MCF 10A (cell line): ENCODE results near the gene ADM. TPM values are rescaled to one million over a fixed set of nuclear protein-coding genes. Genes with fewer than 3 reads are reported as not detected.

Experiments used
- BruUV-seq: library from RNA; stranded (reverse); fragments of 400-500 nt; replicated peaks from 2 replicates; lab custom pipeline; 2021; lab: Mats Ljungman, UMichigan
- CTCF ChIA-PET: fragments of 300-600 bp; sonication (Branson Sonifier 250); formaldehyde crosslinking; extraction: SDS; loops from one replicate; lab custom pipeline; 2021; ENCODE audit warnings: antibody characterized with exemption, inconsistent platforms; lab: Yijun Ruan, JAX
- POLR2A ChIA-PET: fragments of 300-600, 350-650 bp; sonication (Branson Sonifier 250); formaldehyde crosslinking; extraction: SDS; loops from one replicate; lab custom pipeline; 2020; ENCODE audit warnings: antibody characterized with exemption, inconsistent platforms; lab: Yijun Ruan, JAX
- DNase-seq: peaks from one replicate; pipeline ENCODE4 v3.0.0-alpha.2; 2018; ENCODE audit not compliant: unreplicated experiment
- H3K27ac Mint-ChIP-seq: one replicate; pipeline ENCODE4 v1.8.0; 2022; ENCODE audit warnings: mild to moderate bottlenecking, low read depth, mixed read lengths; ENCODE audit not compliant: unreplicated experiment
- H3K27me3 Mint-ChIP-seq: one replicate; pipeline ENCODE4 v1.8.0; 2022; ENCODE audit warnings: mixed read lengths; ENCODE audit not compliant: insufficient read depth, unreplicated experiment
- H3K36me3 Mint-ChIP-seq: one replicate; pipeline ENCODE4 v1.8.0; 2022; ENCODE audit warnings: mild to moderate bottlenecking, moderate library complexity, mixed read lengths; ENCODE audit not compliant: insufficient read depth, unreplicated experiment
- H3K4me1 Mint-ChIP-seq: one replicate; pipeline ENCODE4 v1.8.0; 2022; ENCODE audit warnings: mixed read lengths; ENCODE audit not compliant: insufficient read depth, unreplicated experiment
- H3K4me3 Mint-ChIP-seq: one replicate; pipeline ENCODE4 v1.8.0; 2022; ENCODE audit warnings: mild to moderate bottlenecking, moderate library complexity, mixed read lengths; ENCODE audit not compliant: unreplicated experiment
- H3K9me3 Mint-ChIP-seq: one replicate; pipeline ENCODE4 v1.8.0; 2022; ENCODE audit warnings: mixed read lengths; ENCODE audit not compliant: unreplicated experiment
- CTCF ChIP-seq: fragments of 200-600 bp; IDR thresholded peaks from one replicate; pipeline ENCODE4 v1.8.0; 2022; ENCODE audit warnings: antibody characterized with exemption, mild to moderate bottlenecking; ENCODE audit not compliant: unreplicated experiment
- intact Hi-C: fragments of 100-400 bp; cut with micrococcal nuclease; formaldehyde crosslinking; loops from 2 replicates; pipeline ENCODE4 v1.14.1; 2022
- total RNA-seq: library from RNA; stranded (reverse); gene quantifications from 2 replicates; pipeline ENCODE4 v1.2.3, GENCODE V29; 2022

ADM gene
- total RNA-seq, 1 experiment from 2014 or later = 8.7 TPM

DNA sequence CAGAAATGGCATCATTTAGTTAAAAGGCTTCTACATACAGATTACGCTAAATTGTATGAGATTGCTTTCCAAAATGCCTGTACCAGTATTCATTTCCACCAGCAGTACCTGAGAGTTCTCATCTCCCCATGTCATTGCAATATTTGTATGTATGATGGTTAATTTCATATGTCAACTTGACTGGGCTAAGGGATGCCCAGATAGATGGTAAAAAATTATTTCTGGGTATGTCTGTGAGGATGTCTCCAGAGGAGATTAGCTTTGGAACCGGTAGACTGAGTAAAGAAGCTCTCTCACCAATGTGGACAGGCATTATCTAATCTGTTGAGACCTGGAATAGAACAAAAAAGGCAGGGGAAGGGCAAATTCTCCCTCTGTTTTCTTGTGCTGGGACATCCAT is 6.9 kb downstream of the ADM start:
- peaks cover 40% of the 10 kb centered on the region for H3K4me1 Mint-ChIP-seq

GRCh38 chr11:10314199-10315072 is 9.6 kb downstream of the ADM start:
- peaks cover 25% of the 10 kb centered on the region for H3K4me1 Mint-ChIP-seq
- no peak overlapping the region for H3K4me3 Mint-ChIP-seq
- peaks cover 4% of the 10 kb centered on the region for H3K36me3 Mint-ChIP-seq
- peak; percentile 70 for DNase-seq
- no peak overlapping the region for H3K27ac Mint-ChIP-seq
- intact Hi-C loops = no loop called here
- BruUV-seq = no TSS peak
- TF ChIP-seq CTCF = no peak
- CTCF ChIA-PET = interaction anchor here (0.5 to 1.7 kb wide), 5 partner anchors 10 to 555 kb away, joined by 3 to 8 read pairs (median 5); no protein-coding TSS in a partner anchor
- H3K27me3 Mint-ChIP-seq = no peaks in the 10 kb centered on the region
- POLR2A ChIA-PET = interaction anchor here (0.6 to 2.9 kb wide), 3 partner anchors 11 to 748 kb away, joined by 5 to 17 read pairs (median 7); partner anchors contain the start of gene ADM
- no peaks in the 10 kb centered on the region for H3K9me3 Mint-ChIP-seq

More for the DNA sequence above, 6.9 kb downstream of the ADM start:
- no peaks in the 10 kb centered on the region for H3K27me3 Mint-ChIP-seq
- TF ChIP-seq CTCF = no peak
- peak overlapping the region; percentile 19 for H3K27ac Mint-ChIP-seq
- intact Hi-C loops = no loop called here
- POLR2A ChIA-PET = interaction anchor here (1.1 to 10.8 kb wide), 4 partner anchors 15 to 557 kb away, joined by 3 to 217 read pairs (median 58); partner anchors contain the start of gene SBF2
- CTCF ChIA-PET = interaction anchor here (0.8 to 6.8 kb wide), 2 partner anchors 14 to 425 kb away, joined by 4 to 50 read pairs; no protein-coding TSS in a partner anchor
- BruUV-seq = no TSS peak
- DNase-seq = no peak
- no peaks in the 10 kb centered on the region for H3K9me3 Mint-ChIP-seq
- H3K36me3 Mint-ChIP-seq = peaks cover 16% of the 10 kb centered on the region
- H3K4me3 Mint-ChIP-seq = no peak overlapping the region

DNA sequence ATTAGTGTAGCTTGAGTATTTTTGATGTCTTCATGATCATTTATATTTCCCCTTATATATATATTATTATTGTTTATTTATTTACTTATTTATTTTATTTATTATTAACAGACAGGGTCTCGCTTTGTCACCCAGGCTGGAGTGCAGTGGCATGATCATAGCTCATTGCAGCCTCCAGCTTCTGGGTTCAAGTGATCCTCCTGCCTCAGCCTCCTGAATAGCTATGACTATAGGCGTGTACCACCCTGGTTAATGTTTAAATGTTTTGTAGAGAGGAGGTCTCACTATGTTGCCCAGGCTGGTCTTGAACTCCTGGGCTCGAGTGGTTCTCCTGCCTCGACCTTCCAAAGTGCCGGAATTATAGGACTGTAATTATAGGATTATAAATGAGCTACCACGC is 10.2 kb downstream of the ADM start:
- Mint-ChIP-seq H3K36me3 (no peaks in the 10 kb centered on the region), H3K27me3 (no peaks in the 10 kb centered on the region), H3K9me3 (no peaks in the 10 kb centered on the region), H3K27ac (no peak overlapping the region), H3K4me1 (peaks cover 19% of the 10 kb centered on the region), H3K4me3 (no peak overlapping the region)
- no peak for TF ChIP-seq CTCF
- BruUV-seq = no TSS peak
- POLR2A ChIA-PET = interaction anchor here (1.6 to 2.9 kb wide), 2 partner anchors 11 kb away, joined by 7 to 17 read pairs; partner anchors contain the start of gene ADM
- intact Hi-C loops = no loop called here
- DNase-seq = no peak
- CTCF ChIA-PET = interaction anchor here (1.3 to 1.7 kb wide), 5 partner anchors 10 to 555 kb away, joined by 3 to 8 read pairs (median 5); no protein-coding TSS in a partner anchor
